ENCODE measurements around the gene CNGB1. TPM values are rescaled to one million over a fixed set of nuclear protein-coding genes. Genes with fewer than 3 reads are reported as not detected.

Gene CNGB1
- polyA plus RNA-seq, 1 donor (not counting 4 experiments of a cell fraction or from before 2014, with no cell fraction given), result 0.08 TPM

- Histone ChIP-seq H3K9ac (ENCODE audit: control insufficient read depth, extremely low read depth, insufficient read depth, low read length) (no peak overlapping the region), H3K9me1 (ENCODE audit: control insufficient read depth, extremely low read depth, insufficient read depth, low read length) (no peaks in the 10 kb centered on the region), H3K27ac (ENCODE audit: control insufficient read depth, insufficient read depth, low read length) (no peak overlapping the region), H3K79me2 (ENCODE audit: control insufficient read depth, insufficient read depth, low read length) (no peaks in the 10 kb centered on the region), H3K36me3 (ENCODE audit: control insufficient read depth in 2 of 2, extremely low read depth in 1 of 2, insufficient read depth in 2 of 2, low read length in 2 of 2) (no peaks in the 10 kb centered on the region), H3K4me2 (ENCODE audit: control insufficient read depth, extremely low read depth, insufficient read depth, low read depth, low read length) (no peak overlapping the region), H3K4me3 (ENCODE audit: control insufficient read depth in 2 of 3, extremely low read depth in 1 of 3, insufficient read depth in 2 of 3, low read depth in 1 of 3, low read length in 3 of 3) (no peak overlapping the region), H2AFZ (ENCODE audit: control insufficient read depth, low read length) (no peak overlapping the region), H3K4me1 (ENCODE audit: control insufficient read depth, extremely low read depth, insufficient read depth, low read length) (peaks cover 17% of the 10 kb centered on the region), H3K9me3 (ENCODE audit: control insufficient read depth, low read depth, low read length) (no peaks in the 10 kb centered on the region), H4K20me1 (ENCODE audit: control insufficient read depth, extremely low read depth, insufficient read depth, low read length) (no peaks in the 10 kb centered on the region), H3K27me3 (ENCODE audit: control insufficient read depth, extremely low read depth, insufficient read depth, low read length) (no peaks in the 10 kb centered on the region)
- FAIRE-seq (no peak), DNase-seq (ENCODE audit: low read depth, low spot score) (no peak)
- dilution Hi-C loops (cut with MboI; ENCODE audit: extremely low pct_ligation_motif_present, low sequenced_read_pairs), result no loop called here
- TF ChIP-seq CTCF (optimal IDR thresholded peaks at IDR 0.05 in 1 of 3, IDR thresholded peaks at IDR 0.05 in 1 of 3, conservative IDR thresholded peaks at IDR 0.05 in 1 of 3; ENCODE audit: extremely low read depth in 1 of 3, insufficient read depth in 2 of 3, low read length in 3 of 3) (no peak), EZH2 (IDR thresholded peaks at IDR 0.05; ENCODE audit: low read length) (no peak)
These were observed 45.6 kb downstream of the CNGB1 start for GRCh38 chr16:57925310-57925709.

GRCh38 chr16:57924514-57924913 lies 46.4 kb downstream of the CNGB1 start:
- H3K27ac ChIP-seq (ENCODE audit: control insufficient read depth, insufficient read depth, low read length), result no peak overlapping the region
- H3K27me3 ChIP-seq (ENCODE audit: control insufficient read depth, extremely low read depth, insufficient read depth, low read length), result no peaks in the 10 kb centered on the region
- no peaks in the 10 kb centered on the region for H3K9me1 ChIP-seq (ENCODE audit: control insufficient read depth, extremely low read depth, insufficient read depth, low read length)
- no peak for FAIRE-seq
- H3K4me1 ChIP-seq (ENCODE audit: control insufficient read depth, extremely low read depth, insufficient read depth, low read length), result peaks cover 22% of the 10 kb centered on the region
- no peak overlapping the region for H3K4me3 ChIP-seq (ENCODE audit: control insufficient read depth in 2 of 3, extremely low read depth in 1 of 3, insufficient read depth in 2 of 3, low read depth in 1 of 3, low read length in 3 of 3)
- no peaks in the 10 kb centered on the region for H3K9me3 ChIP-seq (ENCODE audit: control insufficient read depth, low read depth, low read length)
- no peak for DNase-seq (ENCODE audit: low read depth, low spot score)
- dilution Hi-C loops (cut with MboI; ENCODE audit: extremely low pct_ligation_motif_present, low sequenced_read_pairs), result no loop called here
- H3K79me2 ChIP-seq (ENCODE audit: control insufficient read depth, insufficient read depth, low read length), result no peaks in the 10 kb centered on the region
- H3K4me2 ChIP-seq (ENCODE audit: control insufficient read depth, extremely low read depth, insufficient read depth, low read depth, low read length), result no peak overlapping the region
- H3K36me3 ChIP-seq (ENCODE audit: control insufficient read depth in 2 of 2, extremely low read depth in 1 of 2, insufficient read depth in 2 of 2, low read length in 2 of 2), result no peaks in the 10 kb centered on the region
- no peak overlapping the region for H3K9ac ChIP-seq (ENCODE audit: control insufficient read depth, extremely low read depth, insufficient read depth, low read length)
- H2AFZ ChIP-seq (ENCODE audit: control insufficient read depth, low read length), result no peak overlapping the region
- no peaks in the 10 kb centered on the region for H4K20me1 ChIP-seq (ENCODE audit: control insufficient read depth, extremely low read depth, insufficient read depth, low read length)
- TF ChIP-seq CTCF (optimal IDR thresholded peaks at IDR 0.05 in 1 of 3, IDR thresholded peaks at IDR 0.05 in 1 of 3, conservative IDR thresholded peaks at IDR 0.05 in 1 of 3; ENCODE audit: extremely low read depth in 1 of 3, insufficient read depth in 2 of 3, low read length in 3 of 3), result no peak

Measured in keratinocyte (primary cell).